IMR-90 (cell line): ENCODE measurements around the gene VEZT. TPM values are rescaled to one million over a fixed set of nuclear protein-coding genes. Genes with fewer than 3 reads are reported as not detected.

ENCODE experiments used
- ATAC-seq: fragments of 200-7000 bp; cut with Tn5 transposase; 2 replicates; pipeline ENCODE4 v1.9.1; 2020; ENCODE audit warnings: low read depth, mild to moderate bottlenecking, moderate library complexity
- BruUV-seq: library from RNA; stranded (reverse); fragments of 400-500 nt; replicated peaks from 2 replicates; lab custom pipeline; 2021; lab: Mats Ljungman, UMichigan
- CTCF ChIA-PET: fragments of 300-600 bp; formaldehyde crosslinking; extraction: SDS; loops from one replicate; lab custom pipeline; 2021; ENCODE audit warnings: antibody characterized with exemption; lab: Yijun Ruan, JAX
- POLR2A ChIA-PET: fragments of 300-600 bp; sonication (Branson Sonifier 250); formaldehyde crosslinking; loops from one replicate; lab custom pipeline; 2022; ENCODE audit warnings: antibody characterized with exemption; ENCODE audit not compliant: unreplicated experiment; lab: Charles Lee
- DNase-seq: peaks from one replicate; pipeline ENCODE4 v3.0.0; 2013
- H2AFZ ChIP-seq: replicated peaks from 2 replicates; pipeline ENCODE3; 2013; ENCODE audit warnings: low read length, mild to moderate bottlenecking; ENCODE audit not compliant: poor library complexity
- H2AK5ac ChIP-seq: 2 replicates; pipeline ENCODE4 v1.6.1; 2013; ENCODE audit warnings: low read depth, low read length, inconsistent platforms
- H2AK9ac ChIP-seq: replicated peaks from 2 replicates; pipeline ENCODE3; 2013; ENCODE audit warnings: mild to moderate bottlenecking, low read depth, low read length, moderate library complexity; ENCODE audit not compliant: poor library complexity
- H2BK120ac ChIP-seq: 2 replicates; pipeline ENCODE4 v1.6.1; 2013; ENCODE audit warnings: low read depth, low read length, inconsistent platforms
- H2BK15ac ChIP-seq: 3 replicates; pipeline ENCODE4 v1.6.1; 2013; ENCODE audit warnings: low read depth, low read length, inconsistent platforms
- H2BK20ac ChIP-seq: 2 replicates; pipeline ENCODE4 v1.6.1; 2013; ENCODE audit warnings: low read depth, mild to moderate bottlenecking, inconsistent platforms, low read length, moderate library complexity
- H2BK5ac ChIP-seq: 2 replicates; pipeline ENCODE4 v1.6.1; 2013; ENCODE audit warnings: mild to moderate bottlenecking, low read depth, low read length, inconsistent platforms; ENCODE audit not compliant: poor library complexity, severe bottlenecking
- H3K14ac ChIP-seq: replicated peaks from 2 replicates; pipeline ENCODE4 v1.6.1; 2013; ENCODE audit warnings: low read depth, low read length, inconsistent platforms
- H3K18ac ChIP-seq: 2 replicates; pipeline ENCODE4 v1.6.1; 2013; ENCODE audit warnings: low read depth, low read length, control low read depth
- H3K23ac ChIP-seq: 2 replicates; pipeline ENCODE4 v1.6.1; 2013; ENCODE audit warnings: low read depth, low read length, inconsistent platforms
- H3K27ac ChIP-seq: 2 replicates; pipeline ENCODE4 v1.5.1; 2013; ENCODE audit warnings: mild to moderate bottlenecking, control low read depth, low read length; ENCODE audit not compliant: insufficient read depth
- H3K27me3 ChIP-seq: 2 replicates; pipeline ENCODE4 v1.6.1; 2013; ENCODE audit warnings: low read length; ENCODE audit not compliant: control insufficient read depth, insufficient read depth
- H3K36me3 ChIP-seq: 2 replicates; pipeline ENCODE4 v1.6.1; 2013; ENCODE audit warnings: low read length, mixed read lengths; ENCODE audit not compliant: control insufficient read depth, insufficient read depth
- H3K4ac ChIP-seq: 2 replicates; pipeline ENCODE4 v1.6.1; 2013; ENCODE audit warnings: low read depth, low read length, inconsistent platforms
- H3K4me1 ChIP-seq: 2 replicates; pipeline ENCODE4 v1.6.1; 2013; ENCODE audit warnings: low read length, mixed read lengths; ENCODE audit not compliant: control insufficient read depth, insufficient read depth
- H3K4me2 ChIP-seq: 2 replicates; pipeline ENCODE4 v1.6.1; 2013; ENCODE audit warnings: low read depth, mild to moderate bottlenecking, control low read depth, low read length, moderate library complexity
- H3K4me3 ChIP-seq: 2 replicates; pipeline ENCODE4 v1.5.1; 2013; ENCODE audit warnings: low read depth, mild to moderate bottlenecking, control low read depth, low read length, moderate library complexity; ENCODE audit not compliant: insufficient read depth
- H3K56ac ChIP-seq: 2 replicates; pipeline ENCODE4 v1.6.1; 2013; ENCODE audit warnings: low read length, inconsistent platforms; ENCODE audit not compliant: insufficient read depth; ENCODE audit errors: extremely low read depth
- H3K79me1 ChIP-seq, 2 experiments: 2 replicates each; pipeline ENCODE4 v1.6.1; 2013; ENCODE audit warnings: low read length in 2 of 2, inconsistent platforms in 1 of 2, low read depth in 1 of 2
- H3K9ac ChIP-seq: 2 replicates; pipeline ENCODE4 v1.6.1; 2013; ENCODE audit warnings: low read depth, low read length, control low read depth
- H3K9me1 ChIP-seq: 2 replicates; pipeline ENCODE4 v1.6.1; 2013; ENCODE audit warnings: low read length, inconsistent platforms; ENCODE audit not compliant: insufficient read depth
- H3K9me3 ChIP-seq: 2 replicates; pipeline ENCODE4 v1.6.1; 2013; ENCODE audit warnings: low read length; ENCODE audit not compliant: control insufficient read depth, insufficient read depth
- H4K20me1 ChIP-seq: 2 replicates; pipeline ENCODE4 v1.6.1; 2013; ENCODE audit warnings: low read length, inconsistent platforms; ENCODE audit not compliant: insufficient read depth
- H4K5ac ChIP-seq: 2 replicates; pipeline ENCODE4 v1.6.1; 2013; ENCODE audit warnings: mild to moderate bottlenecking, low read depth, low read length, control low read depth
- H4K8ac ChIP-seq, 2 experiments: 2 replicates each; pipeline ENCODE4 v1.6.1; 2013; ENCODE audit warnings: low read depth in 2 of 2, low read length in 2 of 2, control low read depth in 1 of 2, inconsistent platforms in 1 of 2
- H4K91ac ChIP-seq: 2 replicates; pipeline ENCODE4 v1.6.1; 2013; ENCODE audit warnings: low read depth, low read length, inconsistent platforms; ENCODE audit not compliant: insufficient read depth
- BHLHE40 ChIP-seq: fragments of 150-350 bp; IDR thresholded peaks from 2 replicates; pipeline ENCODE4 v1.6.1; 2016; ENCODE audit warnings: mild to moderate bottlenecking, low read depth, low read length
- CEBPB ChIP-seq: IDR thresholded peaks from 2 replicates; pipeline ENCODE4 v1.6.1; 2012; ENCODE audit warnings: low read depth, low read length, improper control_type of control experiment
- CHD1 ChIP-seq: IDR thresholded peaks from 2 replicates; pipeline ENCODE4 v1.6.1; 2012; ENCODE audit warnings: low read depth, low read length, improper control_type of control experiment
- CTCF ChIP-seq: conservative IDR thresholded peaks from 2 replicates; pipeline ENCODE4 v1.5.1; 2012; ENCODE audit warnings: mild to moderate bottlenecking, low read depth, low read length, improper control_type of control experiment
- ELK1 ChIP-seq: fragments of 150-350 bp; IDR thresholded peaks from 2 replicates; pipeline ENCODE4 v1.6.1; 2016; ENCODE audit warnings: low read depth, mild to moderate bottlenecking, low read length, moderate library complexity, borderline replicate concordance
- FOS ChIP-seq: fragments of 150-350 bp; IDR thresholded peaks from 2 replicates; pipeline ENCODE4 v1.6.1; 2016; ENCODE audit warnings: low read depth, low read length
- MAFK ChIP-seq: IDR thresholded peaks from 2 replicates; pipeline ENCODE4 v1.6.1; 2012; ENCODE audit warnings: low read depth, low read length, improper control_type of control experiment
- MAZ ChIP-seq: IDR thresholded peaks from 2 replicates; pipeline ENCODE4 v1.6.1; 2012; ENCODE audit warnings: low read depth, mild to moderate bottlenecking, low read length, improper control_type of control experiment, moderate library complexity, borderline replicate concordance
- MXI1 ChIP-seq: IDR thresholded peaks from 2 replicates; pipeline ENCODE4 v1.6.1; 2012; ENCODE audit warnings: low read depth, mild to moderate bottlenecking, low read length, moderate library complexity, borderline replicate concordance
- NFE2L2 ChIP-seq: fragments of 150-350 bp; IDR thresholded peaks from 2 replicates; pipeline ENCODE4 v1.6.1; 2016; ENCODE audit warnings: low read depth, mild to moderate bottlenecking, low read length
- POLR2A ChIP-seq: IDR thresholded peaks from 2 replicates; pipeline ENCODE4 v1.6.1; 2012; ENCODE audit warnings: mild to moderate bottlenecking, low read depth, low read length
- RAD21 ChIP-seq: IDR thresholded peaks from 2 replicates; pipeline ENCODE4 v1.6.1; 2012; ENCODE audit warnings: low read length, improper control_type of control experiment
- RCOR1 ChIP-seq: IDR thresholded peaks from 2 replicates; pipeline ENCODE4 v1.6.1; 2012; ENCODE audit warnings: mild to moderate bottlenecking, low read length, improper control_type of control experiment; ENCODE audit not compliant: insufficient replicate concordance
- RFX5 ChIP-seq: IDR thresholded peaks from 2 replicates; pipeline ENCODE4 v1.8.0; 2012; ENCODE audit warnings: low read depth, mild to moderate bottlenecking, low read length, moderate library complexity
- SMC3 ChIP-seq: fragments of 150-350 bp; IDR thresholded peaks from 2 replicates; pipeline ENCODE4 v1.6.1; 2016; ENCODE audit warnings: low read depth, mild to moderate bottlenecking, antibody characterized with exemption, low read length, moderate library complexity
- USF2 ChIP-seq: fragments of 150-350 bp; IDR thresholded peaks from 2 replicates; pipeline ENCODE4 v1.6.1; 2017; ENCODE audit warnings: mild to moderate bottlenecking, antibody characterized with exemption, low read length, low read depth
- WGBS, 2 experiments: methylation state at CpG; one replicate each; pipeline versions ENCODE4 v1.1.5 to v1.1.7; 2013; ENCODE audit warnings: missing lambda C conversion rate in 2 of 2; ENCODE audit not compliant: insufficient read length in 1 of 2; ENCODE audit errors: extremely low coverage in 2 of 2; 5-methylcytosine and 5-hydroxymethylcytosine counted together
- dilution Hi-C: fragments of 300-500 bp; cut with HindIII; formaldehyde crosslinking; loops from one replicate; pipeline ENCODE4 v1.14.3; 2018; ENCODE audit warnings: low sequenced_read_pairs; ENCODE audit not compliant: unreplicated experiment
- in situ Hi-C: fragments of 300-500 bp; cut with MboI; formaldehyde crosslinking; loops from 3 replicates; pipeline ENCODE4 v1.14.3; 2019; ENCODE audit warnings: low sequenced_read_pairs, inconsistent platforms, mixed read lengths
- intact Hi-C: fragments of 100-400 bp; cut with micrococcal nuclease; formaldehyde crosslinking; loops from 2 replicates; pipeline ENCODE4 v1.10.0; 2022
- polyA plus RNA-seq, 3 experiments: library from polyadenylated mRNA; depleted of rRNA; stranded (reverse); fragments of >200 nt; gene quantifications; 2 replicates each; pipeline ENCODE4 v1.2.3, GENCODE V29; 2012; ENCODE audit warnings: low replicate concordance in 1 of 3
- total RNA-seq: library from RNA; depleted of rRNA; stranded (reverse); fragments of >200 nt; gene quantifications from 2 replicates; pipeline ENCODE4 v1.2.3, GENCODE V29; 2012

VEZT gene
- total and polyA plus RNA-seq, 2 of the 4 experiments (the other 2 are of a cell fraction), result 54.5 to 90.2 TPM

GRCh38 chr12:95191060-95191696 is 26.4 kb upstream of the VEZT start:
- Histone ChIP-seq H4K91ac (no peak overlapping the region), H2AFZ (no peak overlapping the region), H2AK9ac (no peak overlapping the region), H2AK5ac (no peak overlapping the region), H3K4ac (no peak overlapping the region), H2BK20ac (no peak overlapping the region), H4K8ac (no peak overlapping the region), H3K79me1 (peaks cover 0 to 4% of the 10 kb centered on the region in 2 experiments; a peak in 2 of 4 replicates), H3K14ac (no peak overlapping the region), H3K27me3 (no peaks in the 10 kb centered on the region), H2BK120ac (no peak overlapping the region), H3K27ac (no peak overlapping the region), H4K20me1 (no peaks in the 10 kb centered on the region), H3K18ac (no peak overlapping the region), H2BK15ac (no peak overlapping the region), H3K9me3 (no peaks in the 10 kb centered on the region), H2BK5ac (no peak overlapping the region), H3K4me3 (no peak overlapping the region), H3K9me1 (no peaks in the 10 kb centered on the region), H3K4me1 (peaks cover 2% of the 10 kb centered on the region; the same call in 1 of the 2 replicates), H3K56ac (no peak overlapping the region), H3K36me3 (no peaks in the 10 kb centered on the region), H3K4me2 (no peak overlapping the region), H4K5ac (no peak overlapping the region), H3K23ac (no peak overlapping the region), H3K9ac (no peak overlapping the region)
- TF ChIP-seq USF2, result no peak
- TF ChIP-seq MAFK, result no peak
- TF ChIP-seq CEBPB, result no peak
- TF ChIP-seq RAD21, result no peak
- no peak for TF ChIP-seq CHD1
- no peak for TF ChIP-seq NFE2L2
- no peak for TF ChIP-seq ELK1
- TF ChIP-seq FOS, result no peak
- TF ChIP-seq MAZ, result no peak
- no peak for TF ChIP-seq BHLHE40
- no peak for TF ChIP-seq RCOR1
- no peak for TF ChIP-seq MXI1
- TF ChIP-seq CTCF, result no peak
- no peak for TF ChIP-seq SMC3
- no peak for TF ChIP-seq POLR2A
- TF ChIP-seq RFX5, result no peak
- CTCF ChIA-PET, result no interaction called here
- ATAC-seq (no peak), DNase-seq (no peak)
- dilution Hi-C loops (no loop called here), in situ Hi-C loops (no loop called here), intact Hi-C loops (no loop called here)
- BruUV-seq, result no TSS peak
- POLR2A ChIA-PET, result no interaction called here
- WGBS, 2 experiments, result no CpG with 5 or more reads among the region's 1 CpG
